UCSD-AML1 (cell line): ENCODE measurements around the gene STAT1.

ENCODE experiments used
- DNase-seq: peaks from one replicate; lab custom pipeline; 2025; ENCODE audit not compliant: unreplicated experiment; lab: John Stamatoyannopoulos, UW

STAT1 gene

GRCh38 chr2:190920085-190920484 lies 93.9 kb downstream of the STAT1 start:
- DNase-seq: no peak
